GM12878 (cell line): ENCODE results near the gene KDM5D. TPM values are rescaled to one million over a fixed set of nuclear protein-coding genes. Genes with fewer than 3 reads are reported as not detected.

Experiments used
- ATAC-seq: fragments of 200-7000 bp; cut with Tn5 transposase; 3 replicates; pipeline ENCODE4 v1.9.1; 2020; ENCODE audit warnings: mild to moderate bottlenecking, moderate library complexity
- BruUV-seq: library from RNA; stranded (reverse); fragments of 400-500 nt; replicated peaks from 2 replicates; lab custom pipeline; 2021; lab: Mats Ljungman, UMichigan
- CTCF ChIA-PET: fragments of 300-600 bp; sonication (Branson Sonifier 250); formaldehyde crosslinking; extraction: SDS; loops from one replicate; lab custom pipeline; 2021; ENCODE audit warnings: inconsistent platforms; lab: Yijun Ruan, JAX
- POLR2A ChIA-PET: fragments of 350-600 bp; formaldehyde crosslinking; extraction: SDS; loops from one replicate; lab custom pipeline; 2021; ENCODE audit warnings: inconsistent platforms; lab: Charles Lee
- RAD21 ChIA-PET: fragments of 300-600 bp; sonication (Branson Sonifier 250); formaldehyde crosslinking; loops from one replicate; lab custom pipeline; 2023; ENCODE audit warnings: antibody characterized with exemption; ENCODE audit not compliant: unreplicated experiment; lab: Charles Lee
- SMC1A ChIA-PET: fragments of 300-600 bp; sonication (Branson Sonifier 250); formaldehyde crosslinking; loops from one replicate; lab custom pipeline; 2023; ENCODE audit not compliant: unreplicated experiment, uncharacterized antibody; lab: Charles Lee
- DNase-seq: peaks from one replicate; pipeline ENCODE4 v3.0.0-alpha.2; 2011; ENCODE audit warnings: low read depth, low spot score
- FAIRE-seq: peaks from 3 replicates; lab custom pipeline; 2011; peaks lifted over from hg19 to GRCh38; lab: Jason Lieb, UNC
- H2AFZ ChIP-seq: 2 replicates; pipeline ENCODE4 v1.6.0; 2011; ENCODE audit warnings: low read depth, low read length, control low read depth; ENCODE audit not compliant: control insufficient read depth
- H3K27ac ChIP-seq: 2 replicates; pipeline ENCODE4 v1.5.1; 2011; ENCODE audit warnings: control low read depth; ENCODE audit not compliant: control insufficient read depth, insufficient read depth
- H3K27me3 ChIP-seq, 2 experiments: replicated peaks in 1 of 2; 2 replicates each; pipeline versions ENCODE4 v1.6.0 to v1.6.1; 2011; ENCODE audit warnings: low read length in 1 of 2; ENCODE audit not compliant: control insufficient read depth in 2 of 2, insufficient read depth in 2 of 2
- H3K36me3 ChIP-seq, 2 experiments: 2 replicates each; pipeline ENCODE4 v1.5.1; 2011; ENCODE audit warnings: low read length in 1 of 2; ENCODE audit not compliant: control insufficient read depth in 2 of 2, insufficient read depth in 2 of 2
- H3K4me1 ChIP-seq: 2 replicates; pipeline ENCODE4 v1.6.1; 2011; ENCODE audit warnings: mild to moderate bottlenecking, low read length, moderate library complexity, mixed read lengths; ENCODE audit not compliant: control insufficient read depth, insufficient read depth
- H3K4me2 ChIP-seq: 2 replicates; pipeline ENCODE4 v1.6.0; 2011; ENCODE audit warnings: control low read depth; ENCODE audit not compliant: control insufficient read depth, insufficient read depth
- H3K4me3 ChIP-seq: fragments of 200-600 bp; sonication (generic); 2 replicates; pipeline ENCODE4 v1.5.1; 2016
- H3K79me2 ChIP-seq: 2 replicates; pipeline ENCODE4 v1.6.0; 2011; ENCODE audit warnings: low read length; ENCODE audit not compliant: control insufficient read depth, insufficient read depth
- H3K9ac ChIP-seq: 2 replicates; pipeline ENCODE4 v1.8.0; 2011; ENCODE audit warnings: low read length, control low read depth, mixed read lengths; ENCODE audit not compliant: control insufficient read depth, insufficient read depth
- H3K9me3 ChIP-seq: replicated peaks from 3 replicates; pipeline ENCODE4 v1.5.1; 2011; ENCODE audit warnings: mild to moderate bottlenecking, low read length; ENCODE audit not compliant: control insufficient read depth, insufficient read depth
- H4K20me1 ChIP-seq: 2 replicates; pipeline ENCODE4 v1.6.0; 2011; ENCODE audit not compliant: control insufficient read depth, insufficient read depth
- BACH1 ChIP-seq: fragments of 450-650 bp; IDR thresholded peaks from 2 replicates; pipeline ENCODE4 v1.6.1; 2017; ENCODE audit warnings: mild to moderate bottlenecking, borderline replicate concordance
- BCL3 ChIP-seq: IDR thresholded peaks from 2 replicates; pipeline ENCODE4 v1.6.1; 2011; ENCODE audit warnings: borderline replicate concordance, low read depth, mild to moderate bottlenecking, moderate library complexity, low read length; ENCODE audit not compliant: insufficient read depth, poor library complexity, severe bottlenecking
- CREB1 ChIP-seq: IDR thresholded peaks from 2 replicates; pipeline ENCODE4 v1.6.1; 2012; ENCODE audit warnings: low read depth, mild to moderate bottlenecking, inconsistent platforms
- EZH2 ChIP-seq: IDR thresholded peaks from 2 replicates; pipeline ENCODE4 v1.6.1; 2012; ENCODE audit warnings: low read depth, mild to moderate bottlenecking, control low read depth, inconsistent platforms, low read length, borderline replicate concordance; ENCODE audit not compliant: control insufficient read depth
- HSF1 ChIP-seq: fragments of 150-350 bp; IDR thresholded peaks from 2 replicates; pipeline ENCODE4 v1.6.1; 2014; ENCODE audit warnings: mild to moderate bottlenecking, low read depth, low read length
- KAT2A ChIP-seq: conservative IDR thresholded peaks from 2 replicates; pipeline ENCODE4 v1.6.1; 2011; ENCODE audit warnings: low read depth, low read length; ENCODE audit not compliant: control insufficient read depth
- NKRF ChIP-seq: fragments of 450-650 bp; conservative IDR thresholded peaks from 2 replicates; pipeline ENCODE4 v1.6.1; 2017; ENCODE audit warnings: mild to moderate bottlenecking, moderate library complexity
- RAD21 ChIP-seq: IDR thresholded peaks from 2 replicates; pipeline ENCODE4 v1.6.1; 2011; ENCODE audit warnings: mild to moderate bottlenecking, low read depth, low read length, moderate library complexity; ENCODE audit not compliant: insufficient read depth
- SREBF1 ChIP-seq: IDR thresholded peaks from 2 replicates; pipeline ENCODE4 v1.6.1; 2012; ENCODE audit warnings: mild to moderate bottlenecking, low read length
- SREBF2 ChIP-seq: IDR thresholded peaks from 2 replicates; pipeline ENCODE4 v1.6.1; 2012; ENCODE audit warnings: mild to moderate bottlenecking, low read length
- TARDBP ChIP-seq: IDR thresholded peaks from 2 replicates; pipeline ENCODE4 v1.6.1; 2016; ENCODE audit warnings: borderline replicate concordance
- TCF7 ChIP-seq: IDR thresholded peaks from 2 replicates; pipeline ENCODE4 v1.6.1; 2014; ENCODE audit warnings: antibody characterized with exemption, borderline replicate concordance
- ZBED1 ChIP-seq: IDR thresholded peaks from 2 replicates; pipeline ENCODE4 v1.6.1; 2016; ENCODE audit warnings: borderline replicate concordance
- ZSCAN29 ChIP-seq: fragments of 450-650 bp; IDR thresholded peaks from 2 replicates; pipeline ENCODE4 v1.6.1; 2017; ENCODE audit warnings: mild to moderate bottlenecking, moderate library complexity
- WGBS: methylation state at CpG from one replicate; pipeline ENCODE4 v1.1.6; 2016; ENCODE audit warnings: low lambda C conversion rate; ENCODE audit not compliant: insufficient replicate concordance, insufficient coverage; ENCODE audit errors: missing lambda C conversion rate; 5-methylcytosine and 5-hydroxymethylcytosine counted together
- in situ Hi-C: fragments of 300-500 bp; cut with MboI; formaldehyde crosslinking; loops from 9 replicates; pipeline ENCODE4 v1.14.3; 2018; ENCODE audit warnings: mixed read lengths
- intact Hi-C: fragments of 100-400 bp; cut with micrococcal nuclease; formaldehyde crosslinking; loops from one replicate; pipeline ENCODE4 v1.14.2; 2022; ENCODE audit not compliant: unreplicated experiment
- polyA plus RNA-seq, 11 experiments: library from polyadenylated mRNA; depleted of rRNA in 4 of 11; unstranded in 6 of 11; stranded (reverse) in 5 of 11; fragments of >200 nt; fragmentation: Nextera tagmentation in 4 of 11; fragmentation: Illumina TruSeq in 1 of 11; extraction: Ambion mirVana in 4 of 11; extraction: Trizol in 1 of 11; gene quantifications; 1 replicate in 1 of 11; 2 replicates in 10 of 11; pipeline versions ENCODE4 v1.2.1 to v1.2.3, GENCODE V29; 2011 to 2016; ENCODE audit warnings: inconsistent platforms in 2 of 11, missing spikeins in 2 of 11, low read depth in 1 of 11
- total RNA-seq, 4 experiments: library from RNA; depleted of rRNA in 3 of 4; stranded (reverse); fragments of >200 nt in 3 of 4; fragmentation: Illumina TruSeq in 1 of 4; extraction: Trizol in 1 of 4; gene quantifications; 2 replicates each; pipeline versions ENCODE4 v1.2.1 to v1.2.3, GENCODE V29; 2013 to 2021

KDM5D gene
- total and polyA plus RNA-seq, 10 of the 15 experiments (the other 5 are each of a cell fraction or from before 2014, with no cell fraction given): 0.21 TPM; not detected in 9

- H3K27me3 ChIP-seq: no peaks in the 10 kb centered on the region
- ChIA-PET CTCF (no interaction called here), SMC1A (no interaction called here), RAD21 (no interaction called here), POLR2A (no interaction called here)
- in situ Hi-C loops: no loop called here
- intact Hi-C loops: no loop called here
- FAIRE-seq: no peak
- no peak overlapping the region for H3K4me2 ChIP-seq
- no CpG with 5 or more reads among the region's 1 CpG for WGBS
- H2AFZ ChIP-seq: no peak overlapping the region
- no TSS peak for BruUV-seq
- no peaks in the 10 kb centered on the region for H3K79me2 ChIP-seq
- H3K36me3 ChIP-seq: no peaks in the 10 kb centered on the region
- H3K27ac ChIP-seq: no peak overlapping the region
- DNase-seq: no peak
- ATAC-seq: no peak
- no peaks in the 10 kb centered on the region for H4K20me1 ChIP-seq
- H3K9me3 ChIP-seq: no peaks in the 10 kb centered on the region
- no peak overlapping the region for H3K9ac ChIP-seq
- TF ChIP-seq EZH2: no peak
- TF ChIP-seq ZBED1: no peak
- TF ChIP-seq BACH1: no peak
- TF ChIP-seq KAT2A: no peak
- TF ChIP-seq TCF7: no peak
- TF ChIP-seq ZSCAN29: no peak
- no peak for TF ChIP-seq BCL3
- H3K4me1 ChIP-seq: no peaks in the 10 kb centered on the region
- H3K4me3 ChIP-seq: no peak overlapping the region
These were observed 10.1 kb downstream of the KDM5D start for GRCh38 chrY:19734425-19734824.

GRCh38 chrY:19717950-19718349 lies 26.6 kb downstream of the KDM5D start:
- ChIA-PET POLR2A (no interaction called here), RAD21 (no interaction called here), CTCF (no interaction called here), SMC1A (no interaction called here)
- Histone ChIP-seq H3K27ac (no peak overlapping the region), H3K27me3 (no peaks in the 10 kb centered on the region), H3K9ac (no peak overlapping the region), H2AFZ (no peak overlapping the region), H3K4me2 (no peak overlapping the region), H3K36me3 (no peaks in the 10 kb centered on the region), H3K4me1 (no peaks in the 10 kb centered on the region), H3K79me2 (no peaks in the 10 kb centered on the region), H3K9me3 (no peaks in the 10 kb centered on the region), H4K20me1 (no peaks in the 10 kb centered on the region), H3K4me3 (no peak overlapping the region)
- in situ Hi-C loops: no loop called here
- no TSS peak for BruUV-seq
- FAIRE-seq (no peak), ATAC-seq (no peak), DNase-seq (no peak)
- TF ChIP-seq CREB1 (no peak), TARDBP (no peak), NKRF (no peak), SREBF1 (no peak), RAD21 (no peak), SREBF2 (no peak), HSF1 (no peak)
- intact Hi-C loops: no loop called here
